SK-N-SH (cell line): ENCODE data around the gene ARHGEF18. TPM values are rescaled to one million over a fixed set of nuclear protein-coding genes. Genes with fewer than 3 reads are reported as not detected.

ENCODE experiments used
- CTCF ChIA-PET: fragments of 300-600, 350-600 bp; formaldehyde crosslinking; extraction: SDS; loops from one replicate; lab custom pipeline; 2021; lab: Yijun Ruan, JAX
- POLR2A ChIA-PET: fragments of 350-600 bp; sonication (Branson Sonifier 250); formaldehyde crosslinking; extraction: SDS; loops from one replicate; lab custom pipeline; 2020; ENCODE audit warnings: antibody characterized with exemption, inconsistent platforms; lab: Yijun Ruan, JAX
- DNase-seq: peaks from one replicate; pipeline ENCODE4 v3.0.0; 2012
- H2AFZ ChIP-seq: fragments of 200-600 bp; sonication (generic); 2 replicates; pipeline ENCODE4 v1.8.1; 2016; ENCODE audit warnings: antibody characterized with exemption, mild to moderate bottlenecking, low read depth
- H3F3A ChIP-seq: fragments of 200-600 bp; sonication (generic); replicated peaks from 2 replicates; pipeline ENCODE3; 2016; ENCODE audit warnings: antibody characterized with exemption, mild to moderate bottlenecking; ENCODE audit not compliant: insufficient read depth
- H3K27ac ChIP-seq, 2 experiments: fragments of 200-500 bp in 1 of 2; fragments of 200-600 bp in 1 of 2; sonication (Bioruptor generic) in 1 of 2; sonication (generic), shearing (Covaris generic) in 1 of 2; 2 replicates each; pipeline versions ENCODE4 v1.5.1 to v1.6.1; 2014 to 2016; ENCODE audit warnings: low read depth in 2 of 2, inconsistent platforms in 1 of 2, low read length in 1 of 2, mild to moderate bottlenecking in 1 of 2, mixed read lengths in 1 of 2
- H3K27me3 ChIP-seq: fragments of 200-600 bp; sonication (generic), shearing (Covaris generic); 2 replicates; pipeline ENCODE4 v1.6.1; 2016; ENCODE audit warnings: mixed run types; ENCODE audit not compliant: insufficient read depth
- H3K36me3 ChIP-seq, 2 experiments: fragments of 200-500 bp in 1 of 2; fragments of 200-600 bp in 1 of 2; sonication (Bioruptor generic) in 1 of 2; sonication (generic) in 1 of 2; replicated peaks in 1 of 2; 2 replicates each; pipeline versions ENCODE3 to v1.5.1; 2014 to 2016; ENCODE audit warnings: low read length in 1 of 2, mild to moderate bottlenecking in 1 of 2; ENCODE audit not compliant: insufficient read depth in 2 of 2, control insufficient read depth in 1 of 2
- H3K4me1 ChIP-seq, 2 experiments: fragments of 200-500 bp in 1 of 2; fragments of 200-600 bp in 1 of 2; sonication (Bioruptor generic) in 1 of 2; sonication (generic), shearing (Covaris generic) in 1 of 2; 2 replicates each; pipeline versions ENCODE4 v1.5.1 to v1.6.1; 2014 to 2016; ENCODE audit warnings: low read depth in 1 of 2, low read length in 1 of 2, mixed run types in 1 of 2; ENCODE audit not compliant: insufficient read depth in 2 of 2, control insufficient read depth in 1 of 2
- H3K4me2 ChIP-seq: fragments of 200-600 bp; sonication (generic), shearing (Covaris generic); 2 replicates; pipeline ENCODE4 v1.6.1; 2017; ENCODE audit warnings: mixed run types
- H3K4me3 ChIP-seq, 2 experiments: fragments of 200-500 bp in 1 of 2; fragments of 200-600 bp in 1 of 2; sonication (Bioruptor generic) in 1 of 2; sonication (generic), shearing (Covaris generic) in 1 of 2; 2 replicates each; pipeline versions ENCODE4 v1.5.1 to v1.8.1; 2014 to 2016; ENCODE audit warnings: low read depth in 2 of 2, inconsistent platforms in 1 of 2, low read length in 1 of 2, mild to moderate bottlenecking in 1 of 2, mixed read lengths in 1 of 2, moderate library complexity in 1 of 2
- H3K79me2 ChIP-seq: fragments of 200-600 bp; sonication (generic); 2 replicates; pipeline ENCODE4 v1.8.1; 2017; ENCODE audit warnings: mild to moderate bottlenecking; ENCODE audit not compliant: insufficient read depth
- H3K9ac ChIP-seq: fragments of 200-600 bp; sonication (generic); 2 replicates; pipeline ENCODE4 v1.6.1; 2017; ENCODE audit warnings: mixed run types
- H3K9me2 ChIP-seq: fragments of 200-600 bp; sonication (generic); 2 replicates; pipeline ENCODE4 v1.6.1; 2017; ENCODE audit warnings: mixed run types
- H3K9me3 ChIP-seq: fragments of 200-600 bp; sonication (generic); 2 replicates; pipeline ENCODE4 v1.6.1; 2017; ENCODE audit warnings: mixed run types, mild to moderate bottlenecking, moderate library complexity
- H4K20me1 ChIP-seq: fragments of 200-600 bp; sonication (generic); 2 replicates; pipeline ENCODE4 v1.6.1; 2017; ENCODE audit warnings: mild to moderate bottlenecking, mixed run types; ENCODE audit not compliant: insufficient read depth
- EZH2phosphoT487 ChIP-seq: fragments of 200-600 bp; sonication (generic); IDR thresholded peaks from 2 replicates; pipeline ENCODE4 v1.6.1; 2017; ENCODE audit warnings: low read depth, mixed run types, mild to moderate bottlenecking, antibody characterized with exemption, moderate library complexity, borderline replicate concordance
- FOSL2 ChIP-seq: IDR thresholded peaks from 2 replicates; pipeline ENCODE4 v1.4.0; 2012; ENCODE audit warnings: low read depth, mild to moderate bottlenecking, moderate library complexity, borderline replicate concordance
- GABPA ChIP-seq: IDR thresholded peaks from 2 replicates; pipeline ENCODE4 v1.4.0; 2012; ENCODE audit warnings: low read depth, mild to moderate bottlenecking
- MEF2A ChIP-seq: IDR thresholded peaks from 2 replicates; pipeline ENCODE4 v1.4.0; 2012; ENCODE audit warnings: low read depth, borderline replicate concordance
- MXI1 ChIP-seq: IDR thresholded peaks from 2 replicates; pipeline ENCODE4 v1.6.1; 2012; ENCODE audit warnings: mild to moderate bottlenecking, low read depth, low read length, improper control_type of control experiment
- POLR2AphosphoS5 ChIP-seq: IDR thresholded peaks from 2 replicates; pipeline ENCODE4 v1.6.1; 2012; ENCODE audit warnings: low read depth, low read length
- RAD21 ChIP-seq: IDR thresholded peaks from 2 replicates; pipeline ENCODE4 v1.6.1; 2012; ENCODE audit warnings: mild to moderate bottlenecking, low read length
- SIN3A ChIP-seq: IDR thresholded peaks from 2 replicates; pipeline ENCODE4 v1.6.1; 2012; ENCODE audit warnings: low read depth, mild to moderate bottlenecking, low read length, moderate library complexity, borderline replicate concordance
- SMC3 ChIP-seq: IDR thresholded peaks from 2 replicates; pipeline ENCODE4 v1.6.1; 2012; ENCODE audit warnings: low read depth, low read length, improper control_type of control experiment
- TAF1 ChIP-seq: IDR thresholded peaks from 2 replicates; pipeline ENCODE4 v1.6.1; 2012; ENCODE audit warnings: low read depth, mild to moderate bottlenecking, low read length, moderate library complexity, borderline replicate concordance
- TEAD4 ChIP-seq: IDR thresholded peaks from 2 replicates; pipeline ENCODE4 v1.4.0; 2012; ENCODE audit warnings: mild to moderate bottlenecking, borderline replicate concordance; ENCODE audit not compliant: insufficient read depth
- whole genome bisulfite sequencing: methylation state at CpG from one replicate; pipeline ENCODE4 v1.1.6; 2017; ENCODE audit warnings: low lambda C conversion rate; 5-methylcytosine and 5-hydroxymethylcytosine counted together
- polyA plus RNA-seq, 3 experiments: library from polyadenylated mRNA; depleted of rRNA; stranded (reverse); fragments of >200 nt; gene quantifications; 2 replicates each; pipeline ENCODE4 v1.2.3, GENCODE V29; 2012
- TF ChIP-seq, protein P1 (sequence below): IDR thresholded peaks from 2 replicates; pipeline ENCODE4 v1.4.0; 2012; ENCODE audit warnings: low read depth, borderline replicate concordance
- TF ChIP-seq, protein P2 (sequence below): IDR thresholded peaks from 2 replicates; pipeline ENCODE4; 2012
- TF ChIP-seq, protein P3 (sequence below): IDR thresholded peaks from 2 replicates; pipeline ENCODE4 v1.6.1; 2012; ENCODE audit warnings: mild to moderate bottlenecking, low read depth, low read length, moderate library complexity
- TF ChIP-seq, protein P4 (sequence below): IDR thresholded peaks from 2 replicates; pipeline ENCODE4 v1.4.0; 2012; ENCODE audit warnings: low read depth, borderline replicate concordance
- TF ChIP-seq, protein P5 (sequence below): fragments of 200-600 bp; sonication (generic); IDR thresholded peaks from 2 replicates; pipeline ENCODE4 v1.6.1; 2017; ENCODE audit warnings: antibody characterized with exemption, mild to moderate bottlenecking, moderate library complexity

The ARHGEF18 gene
- polyA plus RNA-seq, 1 of the 3 experiments (the other 2 are of a cell fraction), result 11.7 TPM

DNA sequence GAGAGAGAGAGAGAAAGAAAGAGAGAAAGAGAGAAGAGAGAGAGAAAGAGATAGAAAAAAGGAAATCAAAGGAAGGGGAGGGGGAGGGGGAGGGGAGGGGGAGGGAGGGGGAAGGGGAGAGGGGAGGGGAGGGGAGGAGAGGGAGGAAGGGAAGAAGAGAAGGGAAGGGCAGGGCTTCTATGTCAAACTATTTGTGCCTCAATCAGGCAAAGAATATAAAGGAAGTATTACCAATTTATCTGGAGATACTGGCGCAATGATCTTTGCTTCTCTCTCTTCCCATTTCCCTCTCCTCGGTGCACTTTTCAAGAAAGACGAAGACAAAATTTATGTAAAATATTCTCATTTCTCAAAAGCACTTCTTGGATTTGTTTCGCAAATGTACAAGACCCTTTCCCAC, 45.3 kb upstream of the ARHGEF18 start:
- no peak overlapping the region for H3K27ac ChIP-seq
- H3K9me2 ChIP-seq, result no peaks in the 10 kb centered on the region
- 50% methylated on average over 4 of the region's 4 CpGs for WGBS
- no peaks in the 10 kb centered on the region for H3K36me3 ChIP-seq
- POLR2A ChIA-PET, result no interaction called here
- TF ChIP-seq TEAD4, result no peak
- TF ChIP-seq MXI1, result no peak
- TF ChIP-seq, protein P1, sequence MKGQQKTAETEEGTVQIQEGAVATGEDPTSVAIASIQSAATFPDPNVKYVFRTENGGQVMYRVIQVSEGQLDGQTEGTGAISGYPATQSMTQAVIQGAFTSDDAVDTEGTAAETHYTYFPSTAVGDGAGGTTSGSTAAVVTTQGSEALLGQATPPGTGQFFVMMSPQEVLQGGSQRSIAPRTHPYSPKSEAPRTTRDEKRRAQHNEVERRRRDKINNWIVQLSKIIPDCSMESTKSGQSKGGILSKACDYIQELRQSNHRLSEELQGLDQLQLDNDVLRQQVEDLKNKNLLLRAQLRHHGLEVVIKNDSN, result no peak
- TF ChIP-seq RAD21, result no peak
- no peak for TF ChIP-seq MEF2A
- TF ChIP-seq, protein P2, sequence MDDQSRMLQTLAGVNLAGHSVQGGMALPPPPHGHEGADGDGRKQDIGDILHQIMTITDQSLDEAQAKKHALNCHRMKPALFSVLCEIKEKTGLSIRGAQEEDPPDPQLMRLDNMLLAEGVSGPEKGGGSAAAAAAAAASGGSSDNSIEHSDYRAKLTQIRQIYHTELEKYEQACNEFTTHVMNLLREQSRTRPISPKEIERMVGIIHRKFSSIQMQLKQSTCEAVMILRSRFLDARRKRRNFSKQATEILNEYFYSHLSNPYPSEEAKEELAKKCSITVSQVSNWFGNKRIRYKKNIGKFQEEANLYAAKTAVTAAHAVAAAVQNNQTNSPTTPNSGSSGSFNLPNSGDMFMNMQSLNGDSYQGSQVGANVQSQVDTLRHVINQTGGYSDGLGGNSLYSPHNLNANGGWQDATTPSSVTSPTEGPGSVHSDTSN, result no peak
- no peak for TF ChIP-seq EZH2phosphoT487
- TF ChIP-seq, protein P3, sequence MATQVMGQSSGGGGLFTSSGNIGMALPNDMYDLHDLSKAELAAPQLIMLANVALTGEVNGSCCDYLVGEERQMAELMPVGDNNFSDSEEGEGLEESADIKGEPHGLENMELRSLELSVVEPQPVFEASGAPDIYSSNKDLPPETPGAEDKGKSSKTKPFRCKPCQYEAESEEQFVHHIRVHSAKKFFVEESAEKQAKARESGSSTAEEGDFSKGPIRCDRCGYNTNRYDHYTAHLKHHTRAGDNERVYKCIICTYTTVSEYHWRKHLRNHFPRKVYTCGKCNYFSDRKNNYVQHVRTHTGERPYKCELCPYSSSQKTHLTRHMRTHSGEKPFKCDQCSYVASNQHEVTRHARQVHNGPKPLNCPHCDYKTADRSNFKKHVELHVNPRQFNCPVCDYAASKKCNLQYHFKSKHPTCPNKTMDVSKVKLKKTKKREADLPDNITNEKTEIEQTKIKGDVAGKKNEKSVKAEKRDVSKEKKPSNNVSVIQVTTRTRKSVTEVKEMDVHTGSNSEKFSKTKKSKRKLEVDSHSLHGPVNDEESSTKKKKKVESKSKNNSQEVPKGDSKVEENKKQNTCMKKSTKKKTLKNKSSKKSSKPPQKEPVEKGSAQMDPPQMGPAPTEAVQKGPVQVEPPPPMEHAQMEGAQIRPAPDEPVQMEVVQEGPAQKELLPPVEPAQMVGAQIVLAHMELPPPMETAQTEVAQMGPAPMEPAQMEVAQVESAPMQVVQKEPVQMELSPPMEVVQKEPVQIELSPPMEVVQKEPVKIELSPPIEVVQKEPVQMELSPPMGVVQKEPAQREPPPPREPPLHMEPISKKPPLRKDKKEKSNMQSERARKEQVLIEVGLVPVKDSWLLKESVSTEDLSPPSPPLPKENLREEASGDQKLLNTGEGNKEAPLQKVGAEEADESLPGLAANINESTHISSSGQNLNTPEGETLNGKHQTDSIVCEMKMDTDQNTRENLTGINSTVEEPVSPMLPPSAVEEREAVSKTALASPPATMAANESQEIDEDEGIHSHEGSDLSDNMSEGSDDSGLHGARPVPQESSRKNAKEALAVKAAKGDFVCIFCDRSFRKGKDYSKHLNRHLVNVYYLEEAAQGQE, result no peak
- no peak for TF ChIP-seq POLR2AphosphoS5
- TF ChIP-seq FOSL2, result no peak
- no peak for TF ChIP-seq GABPA
- TF ChIP-seq SIN3A, result no peak
- no peak for TF ChIP-seq TAF1
- TF ChIP-seq, protein P4, sequence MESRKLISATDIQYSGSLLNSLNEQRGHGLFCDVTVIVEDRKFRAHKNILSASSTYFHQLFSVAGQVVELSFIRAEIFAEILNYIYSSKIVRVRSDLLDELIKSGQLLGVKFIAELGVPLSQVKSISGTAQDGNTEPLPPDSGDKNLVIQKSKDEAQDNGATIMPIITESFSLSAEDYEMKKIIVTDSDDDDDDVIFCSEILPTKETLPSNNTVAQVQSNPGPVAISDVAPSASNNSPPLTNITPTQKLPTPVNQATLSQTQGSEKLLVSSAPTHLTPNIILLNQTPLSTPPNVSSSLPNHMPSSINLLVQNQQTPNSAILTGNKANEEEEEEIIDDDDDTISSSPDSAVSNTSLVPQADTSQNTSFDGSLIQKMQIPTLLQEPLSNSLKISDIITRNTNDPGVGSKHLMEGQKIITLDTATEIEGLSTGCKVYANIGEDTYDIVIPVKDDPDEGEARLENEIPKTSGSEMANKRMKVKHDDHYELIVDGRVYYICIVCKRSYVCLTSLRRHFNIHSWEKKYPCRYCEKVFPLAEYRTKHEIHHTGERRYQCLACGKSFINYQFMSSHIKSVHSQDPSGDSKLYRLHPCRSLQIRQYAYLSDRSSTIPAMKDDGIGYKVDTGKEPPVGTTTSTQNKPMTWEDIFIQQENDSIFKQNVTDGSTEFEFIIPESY, result no peak
- no peak for TF ChIP-seq SMC3
- TF ChIP-seq, protein P5, sequence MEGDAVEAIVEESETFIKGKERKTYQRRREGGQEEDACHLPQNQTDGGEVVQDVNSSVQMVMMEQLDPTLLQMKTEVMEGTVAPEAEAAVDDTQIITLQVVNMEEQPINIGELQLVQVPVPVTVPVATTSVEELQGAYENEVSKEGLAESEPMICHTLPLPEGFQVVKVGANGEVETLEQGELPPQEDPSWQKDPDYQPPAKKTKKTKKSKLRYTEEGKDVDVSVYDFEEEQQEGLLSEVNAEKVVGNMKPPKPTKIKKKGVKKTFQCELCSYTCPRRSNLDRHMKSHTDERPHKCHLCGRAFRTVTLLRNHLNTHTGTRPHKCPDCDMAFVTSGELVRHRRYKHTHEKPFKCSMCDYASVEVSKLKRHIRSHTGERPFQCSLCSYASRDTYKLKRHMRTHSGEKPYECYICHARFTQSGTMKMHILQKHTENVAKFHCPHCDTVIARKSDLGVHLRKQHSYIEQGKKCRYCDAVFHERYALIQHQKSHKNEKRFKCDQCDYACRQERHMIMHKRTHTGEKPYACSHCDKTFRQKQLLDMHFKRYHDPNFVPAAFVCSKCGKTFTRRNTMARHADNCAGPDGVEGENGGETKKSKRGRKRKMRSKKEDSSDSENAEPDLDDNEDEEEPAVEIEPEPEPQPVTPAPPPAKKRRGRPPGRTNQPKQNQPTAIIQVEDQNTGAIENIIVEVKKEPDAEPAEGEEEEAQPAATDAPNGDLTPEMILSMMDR, result no peak
- TF ChIP-seq, all 33 proteins: peak for 0
- Histone ChIP-seq H3K4me2 (no peak overlapping the region), H3K79me2 (no peaks in the 10 kb centered on the region), H2AFZ (no peak overlapping the region), H4K20me1 (no peaks in the 10 kb centered on the region), H3K9me3 (no peaks in the 10 kb centered on the region), H3K9ac (no peak overlapping the region), H3K4me3 (no peak overlapping the region), H3K4me1 (no peaks in the 10 kb centered on the region), H3K27me3 (peaks cover 11% of the 10 kb centered on the region; the same call in 1 of the 2 replicates), H3F3A (no peaks in the 10 kb centered on the region)
- CTCF ChIA-PET, result interaction anchor here (0.7 to 1.3 kb wide), 3 partner anchors 8 to 191 kb away, joined by 3 read pairs; no protein-coding TSS in a partner anchor
- no peak for DNase-seq
